ENCODE results near the gene MXD3.

MXD3 gene

DNA sequence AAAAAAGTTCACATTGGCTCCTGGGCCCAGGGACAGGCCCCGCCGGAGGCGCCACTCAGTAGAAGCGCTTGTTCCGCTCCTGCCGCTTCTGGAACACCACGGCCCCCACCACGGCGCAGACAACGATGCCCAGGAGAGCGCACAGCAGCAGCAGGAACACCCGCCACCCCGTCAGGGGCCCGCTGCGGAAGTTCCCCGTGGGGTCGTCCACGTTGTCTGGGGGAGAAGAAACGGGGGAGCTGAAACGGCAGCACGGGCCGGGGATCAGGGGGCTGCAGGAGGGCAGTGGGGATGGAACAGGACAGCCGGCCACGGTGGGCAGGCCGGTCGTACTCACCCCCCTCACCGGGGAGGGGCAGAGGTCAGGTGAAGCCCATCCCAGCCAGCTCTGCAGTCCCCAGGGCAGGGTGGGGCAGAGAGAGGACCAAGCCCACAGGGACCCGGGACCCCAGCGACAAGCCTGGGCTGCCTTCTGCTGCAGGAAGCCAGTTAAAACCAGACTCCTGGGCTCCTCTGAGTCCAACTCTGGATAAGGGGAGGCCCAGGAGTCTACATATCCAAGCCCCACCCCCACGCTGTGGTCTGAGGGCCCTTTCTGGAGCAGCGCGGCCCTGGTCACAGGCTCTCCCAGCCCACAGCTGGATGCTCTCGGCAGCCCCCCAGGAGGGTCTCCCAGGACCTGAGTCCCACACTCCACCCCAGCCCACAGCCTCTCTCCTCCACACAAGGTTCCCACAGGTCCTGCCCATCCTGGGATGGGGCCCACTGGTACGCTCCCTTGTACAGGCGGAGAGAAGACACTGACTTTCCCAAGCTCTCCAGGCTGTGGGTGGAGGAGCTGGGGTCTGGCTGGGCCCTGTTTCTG lies 20.6 kb upstream of the MXD3 start:
- peaks cover 41 to 81% of the 10 kb centered on the region in 2 donors for H3K36me3 ChIP-seq (ENCODE audit: control insufficient read depth in 1 of 2, insufficient read depth in 2 of 2, low read length in 2 of 2)
- no peaks in the 10 kb centered on the region for H3K9me3 ChIP-seq (ENCODE audit: control insufficient read depth in 1 of 2, low read length in 2 of 2)
- H3K4me3 ChIP-seq (ENCODE audit: low read depth in 1 of 2, low read length in 2 of 2), result no peak overlapping the region
- no peak overlapping the region for H3K27ac ChIP-seq (ENCODE audit: low read length)
- no peaks in the 10 kb centered on the region for H3K4me1 ChIP-seq (ENCODE audit: control insufficient read depth in 1 of 2, insufficient read depth in 2 of 2, low read length in 2 of 2)
- H3K27me3 ChIP-seq (ENCODE audit: low read depth, low read length), result no peaks in the 10 kb centered on the region

DNA sequence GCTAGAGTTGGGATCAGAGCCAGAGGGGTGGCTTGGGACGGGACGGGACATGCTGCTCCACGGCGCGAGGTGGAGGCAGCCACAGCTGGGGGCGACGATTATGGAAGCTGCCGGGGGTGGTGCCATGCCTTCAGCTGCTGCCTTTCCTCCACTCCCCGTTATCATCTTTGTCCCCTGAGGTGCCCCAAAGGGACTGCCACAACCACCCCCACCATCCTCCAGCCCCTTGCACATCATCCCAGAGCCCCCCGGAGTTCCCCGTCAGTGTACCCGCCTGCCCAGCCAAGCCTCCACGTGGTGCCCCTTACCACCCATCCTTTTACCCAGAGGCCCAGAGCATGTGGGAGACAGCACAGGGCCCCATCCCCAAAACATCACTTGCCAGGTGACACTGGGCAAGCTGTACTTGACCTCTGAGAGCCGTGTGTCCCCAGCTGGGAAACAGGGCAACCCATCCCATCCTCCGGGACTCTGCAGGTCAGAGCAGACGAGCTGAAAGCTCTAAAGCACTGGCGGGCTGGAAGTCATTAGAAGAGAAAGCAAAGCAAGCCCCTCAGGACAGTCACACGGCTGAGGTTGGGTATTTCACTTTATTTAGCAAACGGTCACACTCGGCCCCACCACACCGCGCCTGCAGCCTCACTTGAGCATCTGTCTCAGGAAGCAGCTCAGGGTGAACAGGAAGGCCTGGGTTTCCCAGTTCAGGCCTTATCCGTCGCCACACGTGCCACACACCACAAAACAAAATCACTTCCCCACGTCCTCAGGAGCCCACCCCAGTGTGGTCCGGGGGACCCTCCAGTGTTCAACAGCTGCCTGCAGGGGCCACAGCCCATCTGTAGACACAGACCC lies 19.5 kb upstream of the MXD3 start:
- Histone ChIP-seq H3K27ac (ENCODE audit: low read length) (no peak overlapping the region), H3K27me3 (ENCODE audit: low read depth, low read length) (no peaks in the 10 kb centered on the region), H3K4me1 (ENCODE audit: control insufficient read depth in 1 of 2, insufficient read depth in 2 of 2, low read length in 2 of 2) (no peaks in the 10 kb centered on the region)

DNA sequence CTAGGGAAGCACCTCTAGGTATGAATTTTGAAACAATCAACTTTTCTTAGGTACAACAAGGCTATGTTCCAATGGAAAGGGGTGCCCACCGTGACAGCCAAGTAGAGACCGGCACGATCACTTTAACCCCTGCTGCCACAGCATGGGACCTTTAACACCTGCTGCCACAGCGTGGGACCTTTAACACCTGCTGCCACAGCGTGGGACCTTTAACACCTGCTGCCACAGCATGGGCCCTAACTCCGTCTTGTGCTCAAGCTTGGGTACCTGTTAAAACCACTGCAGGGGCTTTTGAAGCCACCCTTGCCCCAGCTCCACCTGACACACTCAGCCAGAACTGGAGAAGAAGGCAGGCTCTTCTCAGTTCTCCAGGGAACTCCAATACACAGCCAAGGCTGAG lies 18.2 kb upstream of the MXD3 start:
- Histone ChIP-seq H3K4me3 (ENCODE audit: low read depth in 1 of 2, low read length in 2 of 2) (no peak overlapping the region), H3K4me1 (ENCODE audit: control insufficient read depth in 1 of 2, insufficient read depth in 2 of 2, low read length in 2 of 2) (no peaks in the 10 kb centered on the region), H3K27ac (ENCODE audit: low read length) (no peak overlapping the region), H3K27me3 (ENCODE audit: low read depth, low read length) (no peaks in the 10 kb centered on the region), H3K36me3 (ENCODE audit: control insufficient read depth in 1 of 2, insufficient read depth in 2 of 2, low read length in 2 of 2) (peaks cover 20 to 57% of the 10 kb centered on the region in 2 donors), H3K9me3 (ENCODE audit: control insufficient read depth in 1 of 2, low read length in 2 of 2) (no peaks in the 10 kb centered on the region)

More for the DNA sequence above, 19.5 kb upstream of the MXD3 start:
- Histone ChIP-seq H3K4me3 (ENCODE audit: low read depth in 1 of 2, low read length in 2 of 2) (no peak overlapping the region), H3K36me3 (ENCODE audit: control insufficient read depth in 1 of 2, insufficient read depth in 2 of 2, low read length in 2 of 2) (peaks cover 32 to 70% of the 10 kb centered on the region in 2 donors), H3K9me3 (ENCODE audit: control insufficient read depth in 1 of 2, low read length in 2 of 2) (no peaks in the 10 kb centered on the region)

DNA sequence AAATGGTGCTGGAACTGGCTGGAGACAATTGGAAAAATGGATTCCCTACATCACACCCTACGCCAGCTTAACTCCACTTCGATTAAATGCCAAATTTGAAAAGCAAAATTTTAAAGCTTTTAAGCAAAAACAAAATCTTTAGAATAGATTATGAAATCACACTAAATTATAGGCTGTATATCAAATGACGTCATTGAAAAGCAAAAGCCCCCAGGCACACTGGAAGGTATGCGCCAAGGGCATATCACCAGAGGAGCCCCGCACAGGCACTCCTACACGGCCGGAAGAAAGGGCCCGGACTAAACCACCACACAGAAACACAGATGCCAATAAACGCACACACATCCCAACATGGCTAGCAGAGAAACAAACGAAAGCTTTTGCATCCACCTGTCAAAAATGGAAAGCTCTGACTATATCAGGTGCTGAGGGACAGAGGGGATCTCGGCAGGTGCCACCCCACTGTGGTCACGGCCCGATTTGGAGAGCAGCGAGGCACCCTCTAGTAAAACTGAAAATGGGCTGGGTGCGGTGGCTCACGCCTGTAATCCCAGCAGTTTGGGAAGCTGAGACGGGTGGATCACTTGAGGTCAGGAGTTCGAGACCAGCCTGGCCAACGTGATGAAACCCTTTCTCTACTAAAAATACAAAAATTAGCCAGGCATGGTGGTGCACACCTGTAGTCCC lies 17.0 kb upstream of the MXD3 start:
- Histone ChIP-seq H3K36me3 (ENCODE audit: control insufficient read depth in 1 of 2, insufficient read depth in 2 of 2, low read length in 2 of 2) (peaks cover 15 to 45% of the 10 kb centered on the region in 2 donors), H3K27me3 (ENCODE audit: low read depth, low read length) (no peaks in the 10 kb centered on the region), H3K4me3 (ENCODE audit: low read depth in 1 of 2, low read length in 2 of 2) (no peak overlapping the region), H3K9me3 (ENCODE audit: control insufficient read depth in 1 of 2, low read length in 2 of 2) (no peaks in the 10 kb centered on the region), H3K4me1 (ENCODE audit: control insufficient read depth in 1 of 2, insufficient read depth in 2 of 2, low read length in 2 of 2) (no peaks in the 10 kb centered on the region), H3K27ac (ENCODE audit: low read length) (no peak overlapping the region)

DNA sequence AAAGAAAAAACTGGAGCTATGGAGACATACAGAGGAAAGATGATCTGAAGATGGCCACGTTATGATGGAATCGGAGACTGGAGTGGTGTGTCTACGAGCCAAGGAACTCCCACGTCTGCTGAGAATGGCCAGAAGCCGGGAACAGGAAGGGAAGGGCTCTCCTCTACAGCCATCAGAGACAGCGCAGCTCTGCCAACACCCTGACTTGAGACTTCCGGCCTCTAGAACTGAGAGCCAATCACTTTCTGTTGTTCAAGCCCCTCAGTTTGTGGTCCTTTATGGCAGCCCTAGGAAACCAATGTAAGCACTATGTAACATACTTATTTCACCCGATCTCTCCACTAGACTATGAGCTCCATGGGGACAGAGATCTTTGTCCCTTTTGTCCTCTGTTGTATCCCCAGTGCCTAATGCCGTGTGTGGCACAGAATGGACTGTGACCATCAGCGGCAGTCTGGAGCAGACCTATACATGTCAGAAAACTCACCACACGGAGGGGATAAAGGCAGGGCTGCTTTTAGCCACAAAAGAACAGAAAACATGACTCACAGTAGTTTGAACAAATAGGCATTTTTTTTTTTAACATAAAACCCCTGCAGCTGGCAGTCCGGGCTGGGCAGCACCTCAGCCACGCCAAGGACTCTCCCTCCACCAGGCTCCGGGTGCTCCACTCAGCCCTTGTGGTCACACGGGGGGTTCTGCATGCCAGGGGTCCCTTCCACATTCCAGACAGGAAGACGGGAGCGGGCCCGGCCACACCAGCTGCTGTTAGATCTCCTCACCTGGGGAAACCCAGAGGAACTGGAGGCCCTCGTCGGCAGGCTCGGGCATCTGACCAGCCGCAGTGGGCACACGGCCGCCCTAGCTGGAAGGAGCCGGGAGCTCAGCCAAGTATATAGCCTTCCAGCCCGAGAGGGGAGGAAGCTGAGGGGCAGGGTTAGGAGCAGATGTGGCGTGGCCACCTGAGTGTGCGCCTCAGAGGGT lies 16.1 kb upstream of the MXD3 start:
- H3K4me3 ChIP-seq (ENCODE audit: low read depth in 1 of 2, low read length in 2 of 2), result no peak overlapping the region
- H3K27me3 ChIP-seq (ENCODE audit: low read depth, low read length), result no peaks in the 10 kb centered on the region
- H3K9me3 ChIP-seq (ENCODE audit: control insufficient read depth in 1 of 2, low read length in 2 of 2), result no peaks in the 10 kb centered on the region
- peak overlapping the region; percentile 61 for H3K27ac ChIP-seq (ENCODE audit: low read length)
- peaks cover 15 to 36% of the 10 kb centered on the region in 2 donors for H3K36me3 ChIP-seq (ENCODE audit: control insufficient read depth in 1 of 2, insufficient read depth in 2 of 2, low read length in 2 of 2)
- H3K4me1 ChIP-seq (ENCODE audit: control insufficient read depth in 1 of 2, insufficient read depth in 2 of 2, low read length in 2 of 2), result no peaks in the 10 kb centered on the region

DNA sequence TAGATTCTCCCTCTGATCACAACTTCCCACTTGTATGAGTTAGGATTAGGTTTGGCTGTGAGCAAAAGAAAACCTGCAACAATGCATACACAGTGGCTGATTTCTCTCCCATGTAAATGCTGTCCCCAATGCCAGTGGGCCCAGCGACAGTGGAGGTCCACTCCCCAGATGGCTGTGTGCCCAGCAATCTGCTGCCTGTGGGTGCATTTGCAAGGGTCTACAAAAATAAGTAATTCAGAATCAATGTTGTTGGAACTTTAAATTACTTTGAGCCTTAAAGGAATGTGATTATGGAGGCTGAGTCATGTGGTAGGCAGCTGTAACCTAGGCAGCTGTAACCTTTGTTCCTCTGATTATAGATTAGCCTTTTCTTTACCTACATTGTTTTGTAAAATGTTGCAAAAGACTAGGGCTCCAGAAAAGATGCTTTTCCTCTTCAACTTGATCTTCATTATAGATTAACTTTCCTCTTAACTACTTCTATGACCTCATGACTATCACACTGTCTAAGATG lies 14.2 kb upstream of the MXD3 start:
- H3K4me3 ChIP-seq (ENCODE audit: low read depth in 1 of 2, low read length in 2 of 2), result no peak overlapping the region
- H3K4me1 ChIP-seq (ENCODE audit: control insufficient read depth in 1 of 2, insufficient read depth in 2 of 2, low read length in 2 of 2), result no peaks in the 10 kb centered on the region
- H3K27me3 ChIP-seq (ENCODE audit: low read depth, low read length), result no peaks in the 10 kb centered on the region
- no peaks in the 10 kb centered on the region for H3K9me3 ChIP-seq (ENCODE audit: control insufficient read depth in 1 of 2, low read length in 2 of 2)
- H3K36me3 ChIP-seq (ENCODE audit: control insufficient read depth in 1 of 2, insufficient read depth in 2 of 2, low read length in 2 of 2), result peaks cover 15 to 18% of the 10 kb centered on the region in 2 donors
- no peak overlapping the region for H3K27ac ChIP-seq (ENCODE audit: low read length)

DNA sequence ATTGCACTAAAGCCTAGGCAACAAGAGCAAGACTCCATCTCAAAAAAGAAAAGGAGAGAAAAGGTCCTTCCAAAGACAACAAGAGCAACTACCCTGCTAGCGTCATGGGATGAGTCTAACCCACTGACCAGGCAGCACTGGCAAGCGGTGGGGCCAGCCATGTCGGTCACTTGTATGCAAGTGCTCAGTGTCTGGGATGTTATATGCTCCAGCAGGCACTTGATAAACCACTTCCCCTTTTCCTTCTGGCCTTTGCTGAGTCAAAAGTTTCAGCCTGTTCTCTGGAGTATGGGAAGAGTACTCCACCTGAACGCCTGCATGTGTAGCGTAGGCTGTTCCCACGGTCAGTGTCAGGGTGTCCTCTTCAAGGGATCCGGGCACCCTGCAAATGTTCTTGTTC lies 9.2 kb upstream of the MXD3 start:
- no peaks in the 10 kb centered on the region for H3K36me3 ChIP-seq (ENCODE audit: control insufficient read depth in 1 of 2, insufficient read depth in 2 of 2, low read length in 2 of 2)
- H3K27me3 ChIP-seq (ENCODE audit: low read depth, low read length), result no peaks in the 10 kb centered on the region
- H3K27ac ChIP-seq (ENCODE audit: low read length), result no peak overlapping the region
- no peaks in the 10 kb centered on the region for H3K4me1 ChIP-seq (ENCODE audit: control insufficient read depth in 1 of 2, insufficient read depth in 2 of 2, low read length in 2 of 2)
- no peaks in the 10 kb centered on the region for H3K9me3 ChIP-seq (ENCODE audit: control insufficient read depth in 1 of 2, low read length in 2 of 2)
- no peak overlapping the region for H3K4me3 ChIP-seq (ENCODE audit: low read depth in 1 of 2, low read length in 2 of 2)

DNA sequence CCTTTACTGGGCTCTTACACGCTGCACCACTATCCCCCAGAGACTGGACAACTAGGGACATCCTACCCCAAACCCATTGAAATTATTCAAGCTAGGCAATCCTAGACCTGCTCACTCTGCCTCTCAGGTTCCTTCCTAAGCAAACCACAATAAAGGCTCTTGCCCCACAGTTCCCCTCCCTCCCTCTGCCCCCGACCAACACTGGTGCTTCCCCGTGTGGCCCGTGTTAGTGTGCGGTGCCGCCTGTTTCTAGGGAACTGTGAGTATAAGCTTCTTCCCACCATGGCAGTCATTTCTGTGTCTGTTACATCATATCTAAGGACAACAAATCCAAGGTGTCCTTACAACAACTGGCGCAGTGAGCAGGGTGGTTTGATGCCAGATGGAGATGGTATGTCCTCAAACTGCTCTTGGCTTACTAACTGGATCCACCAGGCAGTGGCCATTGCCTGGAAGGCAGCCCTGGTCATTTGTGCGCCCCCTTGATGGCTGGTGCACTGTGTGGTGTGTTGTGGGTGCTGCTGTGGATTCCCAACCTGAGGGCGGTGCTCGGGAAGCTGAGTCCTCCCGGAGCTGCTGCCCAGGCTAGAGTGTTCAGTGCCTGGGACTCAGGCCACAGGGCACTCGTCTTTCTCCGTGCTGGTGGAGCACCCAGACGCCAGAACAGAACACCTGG lies 8.4 kb upstream of the MXD3 start:
- Histone ChIP-seq H3K9me3 (ENCODE audit: control insufficient read depth in 1 of 2, low read length in 2 of 2) (no peaks in the 10 kb centered on the region), H3K4me1 (ENCODE audit: control insufficient read depth in 1 of 2, insufficient read depth in 2 of 2, low read length in 2 of 2) (no peaks in the 10 kb centered on the region), H3K27me3 (ENCODE audit: low read depth, low read length) (no peaks in the 10 kb centered on the region), H3K27ac (ENCODE audit: low read length) (no peak overlapping the region), H3K36me3 (ENCODE audit: control insufficient read depth in 1 of 2, insufficient read depth in 2 of 2, low read length in 2 of 2) (no peaks in the 10 kb centered on the region), H3K4me3 (ENCODE audit: low read depth in 1 of 2, low read length in 2 of 2) (no peak overlapping the region)

DNA sequence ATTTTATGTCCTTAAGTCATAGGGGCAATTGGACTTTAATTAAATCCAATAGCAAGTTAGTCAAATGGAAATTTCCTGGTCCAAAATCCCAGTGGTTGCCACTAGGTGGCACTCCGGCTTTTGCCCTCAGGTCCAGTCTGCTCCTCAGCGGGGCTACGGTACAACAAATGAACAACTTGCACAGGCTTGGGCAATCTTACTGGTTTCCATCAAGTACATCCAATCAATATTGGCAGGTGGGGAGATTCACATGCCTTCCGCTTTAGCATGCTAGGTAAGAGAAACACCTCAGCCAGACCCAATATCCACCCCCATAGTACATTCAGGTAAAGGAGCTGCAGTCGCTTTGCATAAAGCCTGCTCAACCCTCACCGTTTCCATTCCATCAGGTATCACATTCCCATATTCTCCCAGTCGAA lies 6.3 kb upstream of the MXD3 start:
- Histone ChIP-seq H3K4me1 (ENCODE audit: control insufficient read depth in 1 of 2, insufficient read depth in 2 of 2, low read length in 2 of 2) (peaks cover 0 to 2% of the 10 kb centered on the region in 2 donors), H3K9me3 (ENCODE audit: control insufficient read depth in 1 of 2, low read length in 2 of 2) (no peaks in the 10 kb centered on the region), H3K4me3 (ENCODE audit: low read depth in 1 of 2, low read length in 2 of 2) (no peak overlapping the region), H3K27me3 (ENCODE audit: low read depth, low read length) (no peaks in the 10 kb centered on the region), H3K36me3 (ENCODE audit: control insufficient read depth in 1 of 2, insufficient read depth in 2 of 2, low read length in 2 of 2) (no peaks in the 10 kb centered on the region), H3K27ac (ENCODE audit: low read length) (no peak overlapping the region)

DNA sequence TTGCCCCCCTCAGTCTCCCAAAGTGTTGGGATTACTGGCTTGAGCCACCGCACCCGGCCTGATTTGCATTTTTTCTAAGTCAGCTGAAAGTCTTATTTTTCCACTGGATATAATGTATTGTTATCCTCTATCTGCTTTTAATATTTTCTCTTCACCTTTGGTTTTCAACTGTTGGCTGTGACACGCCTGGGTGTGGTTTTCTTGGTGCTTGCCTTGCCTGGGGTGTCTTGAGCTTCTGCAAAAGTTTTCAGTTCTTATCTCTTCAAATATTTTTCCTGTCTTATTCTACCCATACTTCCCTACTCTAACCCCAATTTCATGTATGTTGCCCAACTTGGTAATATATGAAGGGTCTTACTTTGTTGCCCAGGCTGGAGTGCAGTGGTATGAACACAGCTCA lies 4.3 kb upstream of the MXD3 start:
- no peaks in the 10 kb centered on the region for H3K27me3 ChIP-seq (ENCODE audit: low read depth, low read length)
- H3K27ac ChIP-seq (ENCODE audit: low read length), result no peak overlapping the region
- peaks cover 0 to 21% of the 10 kb centered on the region in 2 donors for H3K4me1 ChIP-seq (ENCODE audit: control insufficient read depth in 1 of 2, insufficient read depth in 2 of 2, low read length in 2 of 2)
- no peaks in the 10 kb centered on the region for H3K9me3 ChIP-seq (ENCODE audit: control insufficient read depth in 1 of 2, low read length in 2 of 2)
- no peak overlapping the region for H3K4me3 ChIP-seq (ENCODE audit: low read depth in 1 of 2, low read length in 2 of 2)
- no peaks in the 10 kb centered on the region for H3K36me3 ChIP-seq (ENCODE audit: control insufficient read depth in 1 of 2, insufficient read depth in 2 of 2, low read length in 2 of 2)
